HG03280 (cell line): ENCODE data around the gene IGLON5.

Experiments
- ATAC-seq: cut with Tn5 transposase; IDR thresholded peaks from one replicate; pipeline ENCODE4 v1.9.1; 2021; ENCODE audit warnings: mild to moderate bottlenecking, moderate library complexity; ENCODE audit not compliant: unreplicated experiment

IGLON5 gene

GRCh38 chr19:51317376-51317775 lies 5.9 kb downstream of the IGLON5 start:
- ATAC-seq: no peak

GRCh38 chr19:51317968-51318367 lies 6.5 kb downstream of the IGLON5 start:
- no peak for ATAC-seq

- no peak for ATAC-seq
Measured at GRCh38 chr19:51318687-51319648, 7.5 kb downstream of the IGLON5 start.

- no peak for ATAC-seq
Measured at GRCh38 chr19:51319649-51320279, 8.3 kb downstream of the IGLON5 start.

GRCh38 chr19:51320280-51320657 lies 8.8 kb downstream of the IGLON5 start:
- ATAC-seq: no peak

- no peak for ATAC-seq
Measured at GRCh38 chr19:51321799-51322198, 10.4 kb downstream of the IGLON5 start.

- no peak for ATAC-seq
Measured at GRCh38 chr19:51323481-51324166, 12.2 kb downstream of the IGLON5 start.

GRCh38 chr19:51324167-51324481 lies 12.7 kb downstream of the IGLON5 start:
- ATAC-seq: no peak

- no peak for ATAC-seq
Measured at GRCh38 chr19:51325161-51325976, 13.9 kb downstream of the IGLON5 start.

- no peak for ATAC-seq
Measured at GRCh38 chr19:51326216-51327065, 15.0 kb downstream of the IGLON5 start.

- ATAC-seq: no peak
Measured at GRCh38 chr19:51327066-51328001, 15.9 kb downstream of the IGLON5 start.

GRCh38 chr19:51329411-51329810 lies 18.0 kb downstream of the IGLON5 start:
- ATAC-seq: no peak

GRCh38 chr19:51330366-51330765 lies 18.9 kb downstream of the IGLON5 start:
- no peak for ATAC-seq

- no peak for ATAC-seq
Measured at GRCh38 chr19:51331193-51331592, 19.7 kb downstream of the IGLON5 start.

GRCh38 chr19:51331716-51332115 lies 20.3 kb downstream of the IGLON5 start:
- no peak for ATAC-seq

GRCh38 chr19:51333836-51334460 lies 22.5 kb downstream of the IGLON5 start:
- ATAC-seq: no peak

- ATAC-seq: no peak
Measured at GRCh38 chr19:51337141-51337860, 25.9 kb downstream of the IGLON5 start.
